A549 (cell line): Measurements from ENCODE around the gene C1orf50. TPM values are rescaled to one million over a fixed set of nuclear protein-coding genes. Genes with fewer than 3 reads are reported as not detected.

ENCODE experiments used
- ATAC-seq, 2 experiments: fragments of 200-7000 bp in 1 of 2; fragments of >200 bp in 1 of 2; cut with Nextera tagmentation in 1 of 2; cut with Tn5 transposase in 1 of 2; 3 replicates each; pipeline versions ENCODE4 v1.8.0 to v1.9.1; 2018 to 2020; ENCODE audit warnings: mild to moderate bottlenecking in 1 of 2, moderate library complexity in 1 of 2
- CTCF ChIA-PET: fragments of 300-600 bp; sonication (Branson Sonifier 250); formaldehyde crosslinking; extraction: SDS; loops from one replicate; lab custom pipeline; 2021; ENCODE audit warnings: antibody characterized with exemption, inconsistent platforms; lab: Yijun Ruan, JAX
- POLR2A ChIA-PET: fragments of 350-600 bp; formaldehyde crosslinking; extraction: SDS; loops from one replicate; lab custom pipeline; 2021; ENCODE audit warnings: antibody characterized with exemption, inconsistent platforms; lab: Yijun Ruan, JAX
- DNase-seq, 2 experiments: peaks; one replicate each; pipeline versions ENCODE4 v3.0.0 to v3.0.0-alpha.2; 2011 to 2016; ENCODE audit warnings: low read depth in 1 of 2, low spot score in 1 of 2
- FAIRE-seq: peaks from 2 replicates; lab custom pipeline; 2011; peaks lifted over from hg19 to GRCh38; lab: Jason Lieb, UNC
- H3K27ac ChIP-seq, 2 experiments: fragments of >200 bp; sonication (Bioruptor Twin); formaldehyde crosslinking; 3 replicates each; pipeline ENCODE4 v1.5.1; 2016 to 2017
- H3K4me1 ChIP-seq: fragments of >200 bp; sonication (Bioruptor Twin); formaldehyde crosslinking; 3 replicates; pipeline ENCODE4 v1.6.1; 2016
- H3K4me2 ChIP-seq: fragments of >200 bp; sonication (Bioruptor Twin); formaldehyde crosslinking; 3 replicates; pipeline ENCODE4 v1.6.1; 2016
- H3K4me3 ChIP-seq: fragments of >200 bp; sonication (Bioruptor Twin); formaldehyde crosslinking; 3 replicates; pipeline ENCODE4 v1.5.1; 2016
- H3K9me3 ChIP-seq: fragments of >200 bp; sonication (Bioruptor Twin); formaldehyde crosslinking; 3 replicates; pipeline ENCODE4 v1.6.1; 2016
- ATOH8 ChIP-seq: fragments of 250-450 bp; sonication (Bioruptor Pico); IDR thresholded peaks from 2 replicates; pipeline ENCODE4 v1.5.0; 2020; ENCODE audit warnings: low read depth, mild to moderate bottlenecking, moderate library complexity
- BHLHE40 ChIP-seq: IDR thresholded peaks from 2 replicates; pipeline ENCODE4 v1.6.1; 2012; ENCODE audit warnings: low read depth, low read length, inconsistent platforms
- CHD4 ChIP-seq: fragments of 200-600 bp; sonication (generic); IDR thresholded peaks from 2 replicates; pipeline ENCODE4 v1.6.1; 2016; ENCODE audit warnings: antibody characterized with exemption, mild to moderate bottlenecking, borderline replicate concordance
- CTCF ChIP-seq: fragments of >200 bp; sonication (Bioruptor Twin); formaldehyde crosslinking; IDR thresholded peaks from 3 replicates; pipeline ENCODE4 v1.5.1; 2016
- HDAC2 ChIP-seq: fragments of 200-600 bp; sonication (generic); IDR thresholded peaks from 2 replicates; pipeline ENCODE4 v1.6.1; 2016
- HES2 ChIP-seq: fragments of >200 bp; sonication (Bioruptor Twin); formaldehyde crosslinking; IDR thresholded peaks from 2 replicates; pipeline ENCODE4 v1.6.1; 2016
- HOXA7 ChIP-seq: fragments of 250-450 bp; sonication (Bioruptor Pico); IDR thresholded peaks from 2 replicates; pipeline ENCODE4 v1.5.0; 2020; ENCODE audit warnings: mild to moderate bottlenecking, moderate library complexity
- JUNB ChIP-seq: fragments of >200 bp; sonication (Bioruptor Twin); formaldehyde crosslinking; IDR thresholded peaks from 2 replicates; pipeline ENCODE4 v1.6.1; 2016
- KDM1A ChIP-seq: fragments of 200-600 bp; sonication (generic); IDR thresholded peaks from 2 replicates; pipeline ENCODE4 v1.6.1; 2016; ENCODE audit warnings: low read depth, mild to moderate bottlenecking
- KDM5A ChIP-seq: fragments of 200-600 bp; sonication (generic); IDR thresholded peaks from 2 replicates; pipeline ENCODE4 v1.6.1; 2016; ENCODE audit warnings: antibody characterized with exemption, mild to moderate bottlenecking
- PBX3 ChIP-seq: IDR thresholded peaks from 2 replicates; pipeline ENCODE4 v1.6.1; 2012
- PHF8 ChIP-seq: fragments of 200-600 bp; sonication (generic); IDR thresholded peaks from 2 replicates; pipeline ENCODE4 v1.6.1; 2016; ENCODE audit warnings: low read depth, mild to moderate bottlenecking, antibody characterized with exemption, moderate library complexity, borderline replicate concordance
- RFX5 ChIP-seq: fragments of 450-650 bp; IDR thresholded peaks from 2 replicates; pipeline ENCODE4 v1.7.1; 2014; ENCODE audit warnings: antibody characterized with exemption, mild to moderate bottlenecking, moderate library complexity
- RNF2 ChIP-seq: fragments of 200-600 bp; sonication (generic); IDR thresholded peaks from 2 replicates; pipeline ENCODE4 v1.6.1; 2016; ENCODE audit warnings: low read depth, mild to moderate bottlenecking, antibody characterized with exemption, moderate library complexity, borderline replicate concordance
- SMC3 ChIP-seq: fragments of >200 bp; sonication (Bioruptor Twin); formaldehyde crosslinking; IDR thresholded peaks from 3 replicates; pipeline ENCODE4 v1.6.1; 2018; ENCODE audit warnings: inconsistent platforms
- SREBF2 ChIP-seq: fragments of 450-650 bp; IDR thresholded peaks from 2 replicates; pipeline ENCODE4 v1.6.1; 2014; ENCODE audit warnings: mild to moderate bottlenecking, moderate library complexity
- TFCP2L1 ChIP-seq: fragments of 250-450 bp; sonication (Bioruptor Pico); IDR thresholded peaks from 2 replicates; pipeline ENCODE4 v1.5.0; 2021; ENCODE audit warnings: mild to moderate bottlenecking
- USF2 ChIP-seq: fragments of 450-650 bp; IDR thresholded peaks from 2 replicates; pipeline ENCODE4 v1.6.1; 2014; ENCODE audit warnings: antibody characterized with exemption
- ZC3H11A ChIP-seq: fragments of 450-650 bp; IDR thresholded peaks from 2 replicates; pipeline ENCODE4 v1.6.1; 2014; ENCODE audit warnings: antibody characterized with exemption, mild to moderate bottlenecking
- ZNF302 ChIP-seq: fragments of 250-450 bp; sonication (Bioruptor Pico); IDR thresholded peaks from 2 replicates; pipeline ENCODE4 v1.9.0; 2021; ENCODE audit warnings: inconsistent platforms, mild to moderate bottlenecking, moderate library complexity
- WGBS: methylation state at CpG from one replicate; pipeline ENCODE4 v1.1.6; 2017; ENCODE audit errors: missing lambda C conversion rate; 5-methylcytosine and 5-hydroxymethylcytosine counted together
- polyA plus RNA-seq, 4 experiments: library from polyadenylated mRNA; depleted of rRNA in 3 of 4; stranded (reverse); fragments of >200 nt; fragmentation: RNase III in 1 of 4; extraction: RNeasy Plus Mini Kit Qiagen cat#74134 plus additional on column Dnase treatment in 1 of 4; gene quantifications; 2 replicates in 3 of 4; 3 replicates in 1 of 4; pipeline ENCODE4 v1.2.3, GENCODE V29; 2011 to 2017

The C1orf50 gene
- polyA plus RNA-seq, 2 of the 4 experiments (the other 2 are of a cell fraction) = 1.9 to 2.6 TPM

- no peak overlapping the region for H3K4me3 ChIP-seq
- TF ChIP-seq ZNF302 (CRISPR knock-in tag) = no peak
- TF ChIP-seq ATOH8 (CRISPR knock-in tag) = no peak
- no peak for TF ChIP-seq CTCF
- no peak for TF ChIP-seq BHLHE40
- TF ChIP-seq ZC3H11A = no peak
- TF ChIP-seq SMC3 = no peak
- TF ChIP-seq HES2 = no peak
- TF ChIP-seq TFCP2L1 (CRISPR knock-in tag) = no peak
- TF ChIP-seq SREBF2 = no peak
- TF ChIP-seq KDM1A = no peak
- no peak for TF ChIP-seq HDAC2
- TF ChIP-seq, all 56 proteins: peak for 0
- DNase-seq (no peak), ATAC-seq (no peak), FAIRE-seq (no peak)
- Histone ChIP-seq H3K4me1 (no peaks in the 10 kb centered on the region), H3K27ac (no peak overlapping the region), H3K9me3 (no peaks in the 10 kb centered on the region), H3K4me2 (no peak overlapping the region)
- ChIA-PET POLR2A (interaction anchor here (1.2 kb wide), 1 partner anchor 10 kb away, joined by 4 read pairs; no protein-coding TSS in a partner anchor), CTCF (interaction anchor here (1.1 kb wide), 1 partner anchor 268 kb away, joined by 3 read pairs; no protein-coding TSS in a partner anchor)
Measured at GRCh38 chr1:42806171-42806570, 39.1 kb downstream of the C1orf50 start.

- DNase-seq (no peak), ATAC-seq (no peak), FAIRE-seq (no peak)
- ChIA-PET CTCF (no interaction called here), POLR2A (interaction anchor here (1.2 kb wide), 1 partner anchor 10 kb away, joined by 4 read pairs; no protein-coding TSS in a partner anchor)
- H3K9me3 ChIP-seq = no peaks in the 10 kb centered on the region
- H3K4me1 ChIP-seq = no peaks in the 10 kb centered on the region
- TF ChIP-seq KDM1A = no peak
- no peak for TF ChIP-seq HES2
- no peak for TF ChIP-seq USF2
- TF ChIP-seq RFX5 = no peak
- no peak for TF ChIP-seq PHF8
- no peak for TF ChIP-seq RNF2
- no peak for TF ChIP-seq JUNB
- TF ChIP-seq CHD4 = no peak
- no peak for TF ChIP-seq HOXA7 (CRISPR knock-in tag)
- TF ChIP-seq PBX3 = no peak
- no peak for TF ChIP-seq KDM5A
- H3K4me2 ChIP-seq = no peak overlapping the region
- no peak overlapping the region for H3K27ac ChIP-seq
- WGBS = 87% methylated on average over 5 of the region's 5 CpGs
- H3K4me3 ChIP-seq = no peak overlapping the region
Measured at GRCh38 chr1:42806593-42806992, 39.5 kb downstream of the C1orf50 start.
